ENCODE results near the gene SHD.
"Not testable (repeated sequence)": the region's sequence is repeated elsewhere in the genome, so short reads cannot be mapped to it uniquely, and the experiment has no call there.

The SHD gene

DNA sequence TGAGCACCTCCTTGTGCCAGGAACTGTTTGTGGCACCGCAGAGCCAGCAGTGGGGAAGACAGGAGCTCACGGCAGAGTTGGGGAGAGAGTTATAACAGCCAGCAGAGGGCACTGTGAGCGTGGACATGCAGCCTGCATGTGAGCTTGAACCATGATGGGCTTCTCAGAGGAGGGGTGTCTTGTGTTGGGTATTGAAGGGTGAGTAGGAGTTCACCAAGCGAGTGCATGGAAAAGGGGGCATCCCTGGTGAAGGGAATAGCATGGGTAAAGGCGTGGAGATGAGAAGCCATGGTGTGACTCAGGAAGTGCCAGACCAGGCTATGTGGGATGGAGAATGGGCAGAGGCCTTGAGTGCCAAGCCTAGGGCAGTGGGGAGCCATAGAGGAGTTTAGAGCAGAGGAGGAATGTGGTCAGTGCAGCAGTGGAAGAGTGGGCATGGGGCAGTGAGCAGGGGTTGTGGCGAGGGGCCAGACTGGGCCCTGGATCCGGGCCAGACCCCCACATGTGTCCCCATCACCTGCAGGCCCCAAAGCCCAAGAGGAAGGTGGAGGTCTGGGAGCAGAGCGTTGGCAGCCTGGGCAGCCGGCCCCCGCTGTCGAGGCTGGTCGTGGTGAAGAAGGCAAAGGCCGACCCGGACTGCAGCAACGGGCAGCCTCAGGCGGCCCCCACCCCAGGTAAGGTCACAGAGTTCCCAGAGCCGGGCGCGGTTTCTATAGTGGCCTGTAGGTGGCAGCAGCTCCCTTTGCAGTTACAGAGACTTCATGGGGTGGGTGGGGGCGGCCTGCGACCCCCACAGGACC lies 11.8 kb upstream of the SHD start:
- peak; percentile 47 to 65 for DNase-seq

DNA sequence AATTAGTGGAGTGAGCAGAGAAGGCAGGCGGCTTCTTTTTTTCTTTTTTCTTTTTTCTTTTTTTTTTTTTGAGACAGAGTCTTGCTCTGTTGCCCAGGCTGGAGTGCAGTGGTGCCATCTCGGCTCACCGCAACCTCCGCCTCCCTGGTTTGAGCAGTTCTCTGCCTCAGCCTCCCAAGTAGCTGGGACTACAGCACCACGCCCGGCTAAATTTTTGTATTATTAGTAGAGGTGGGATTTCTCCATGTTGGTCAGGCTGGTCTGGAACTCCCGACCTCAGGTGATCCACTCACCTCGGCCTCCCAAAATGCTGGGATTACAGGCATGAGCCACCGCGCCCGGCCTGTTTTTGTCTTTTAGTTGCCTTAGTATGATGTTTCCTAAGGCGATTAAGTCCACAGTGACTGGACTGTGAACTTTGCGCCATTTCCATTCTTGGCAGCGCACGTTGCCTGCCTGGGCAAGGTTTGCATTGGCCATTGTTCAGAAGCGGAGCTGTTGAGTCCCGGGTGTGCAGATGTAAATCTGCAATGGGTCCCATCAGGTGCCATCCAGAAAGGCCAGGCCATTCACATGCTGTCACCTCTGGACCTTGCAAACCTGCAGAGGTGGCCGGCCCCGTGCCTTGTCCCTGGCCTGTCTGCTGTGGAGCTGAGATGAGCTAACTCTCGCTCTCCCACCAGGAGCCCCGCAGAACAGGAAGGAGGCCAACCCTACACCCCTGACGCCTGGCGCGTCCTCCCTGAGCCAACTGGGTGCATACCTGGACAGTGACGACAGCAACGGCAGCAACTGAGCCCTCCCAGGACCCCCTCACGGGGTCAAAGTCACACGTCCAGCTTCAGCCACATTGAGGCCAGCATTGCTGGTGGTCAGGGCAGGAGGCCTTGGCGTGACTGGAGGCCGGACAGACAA lies 10.9 kb upstream of the SHD start:
- no peak for DNase-seq

DNA sequence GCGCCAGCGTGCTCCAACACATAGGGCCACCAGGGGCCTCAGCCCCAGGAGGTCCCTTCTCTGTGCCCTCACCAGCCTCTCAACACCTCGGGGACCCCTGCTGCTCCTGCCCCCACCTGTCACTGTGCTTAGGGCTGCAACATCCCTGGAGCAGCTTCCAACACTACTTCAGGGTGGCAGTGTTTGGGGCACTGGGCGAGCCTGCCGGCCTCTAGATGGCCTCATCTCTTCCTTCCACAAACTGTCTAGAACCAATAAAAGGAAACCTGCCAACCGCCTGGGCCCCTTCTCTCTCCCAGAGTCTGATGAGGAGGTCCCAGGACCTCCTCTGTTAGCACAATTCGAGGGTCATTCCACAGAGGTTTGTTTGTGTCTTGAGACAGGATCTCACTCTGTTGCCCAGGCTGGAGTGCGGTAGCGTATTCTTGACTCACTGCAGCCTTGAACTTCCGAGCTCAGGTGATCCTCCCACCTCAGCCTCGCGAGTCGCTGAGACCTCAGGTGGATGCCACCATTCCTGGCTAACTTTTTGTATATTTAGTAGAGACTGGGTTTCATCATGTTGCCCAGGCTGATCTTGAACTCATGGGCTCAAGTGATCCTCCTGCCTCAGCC lies 10.1 kb upstream of the SHD start:
- DNase-seq = no peak

DNA sequence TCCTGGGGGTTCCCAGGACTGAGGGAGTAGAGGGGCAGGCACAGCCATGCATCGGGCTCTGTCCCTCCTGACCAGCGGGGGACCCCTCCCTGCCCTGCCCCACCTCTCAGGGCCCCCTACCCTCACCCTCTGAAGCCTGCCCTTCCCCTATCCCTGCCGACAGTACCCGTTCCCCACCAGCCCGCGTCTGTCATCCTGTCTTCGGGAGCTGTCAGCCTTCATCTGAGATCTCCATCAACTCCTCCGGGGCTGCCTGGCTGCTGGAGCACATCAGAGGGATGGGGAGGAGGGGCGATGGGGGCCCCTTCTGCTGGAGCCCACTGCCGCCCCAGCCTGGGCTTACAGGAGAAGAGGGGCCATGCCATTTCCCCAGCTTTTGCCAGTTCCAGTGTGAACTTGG lies 6.2 kb upstream of the SHD start:
- no peak for DNase-seq

DNA sequence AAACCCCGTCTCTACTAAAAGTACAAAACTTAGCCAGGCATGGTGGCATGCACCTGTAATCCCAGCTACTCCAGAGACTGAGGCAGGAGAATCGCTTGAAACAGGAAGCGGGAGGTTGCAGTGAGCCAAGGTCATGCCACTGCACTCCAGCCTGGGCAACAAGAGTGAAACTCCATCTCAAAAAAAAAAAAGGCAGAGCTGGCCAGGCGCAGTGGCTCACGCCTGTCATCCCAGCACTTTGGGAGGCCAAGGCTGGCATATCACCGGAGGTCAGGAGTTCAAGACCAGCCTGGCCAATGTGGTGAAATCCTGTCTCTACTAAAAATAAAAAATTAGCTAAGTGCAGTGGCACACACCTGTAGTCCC lies 4.8 kb upstream of the SHD start:
- not testable (repeated sequence) for DNase-seq

DNA sequence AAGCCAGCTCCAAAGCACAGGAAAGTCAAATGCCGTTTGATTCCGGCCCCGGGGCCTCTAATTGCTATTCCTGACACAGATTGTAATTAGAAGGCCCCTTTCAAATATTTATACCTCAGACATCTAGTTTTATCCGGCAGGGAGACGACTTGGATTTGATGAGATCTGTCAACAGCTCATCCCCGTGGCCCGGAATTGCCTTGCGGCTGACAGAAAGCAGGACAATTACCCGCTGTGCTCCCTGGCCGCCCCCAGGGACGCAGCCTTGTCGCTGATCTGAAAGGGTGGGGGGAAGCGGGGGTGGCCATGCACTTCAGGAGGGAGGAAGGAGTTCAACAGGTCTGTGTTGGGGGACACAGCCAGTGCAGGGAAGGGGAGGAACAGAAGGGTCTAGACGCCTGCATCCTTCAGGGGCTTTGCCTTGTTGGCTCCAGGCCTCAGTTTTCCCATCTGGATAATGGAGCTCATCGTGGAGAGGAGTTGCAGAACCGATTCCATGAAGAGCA lies 1.8 kb upstream of the SHD start:
- no peak for DNase-seq

DNA sequence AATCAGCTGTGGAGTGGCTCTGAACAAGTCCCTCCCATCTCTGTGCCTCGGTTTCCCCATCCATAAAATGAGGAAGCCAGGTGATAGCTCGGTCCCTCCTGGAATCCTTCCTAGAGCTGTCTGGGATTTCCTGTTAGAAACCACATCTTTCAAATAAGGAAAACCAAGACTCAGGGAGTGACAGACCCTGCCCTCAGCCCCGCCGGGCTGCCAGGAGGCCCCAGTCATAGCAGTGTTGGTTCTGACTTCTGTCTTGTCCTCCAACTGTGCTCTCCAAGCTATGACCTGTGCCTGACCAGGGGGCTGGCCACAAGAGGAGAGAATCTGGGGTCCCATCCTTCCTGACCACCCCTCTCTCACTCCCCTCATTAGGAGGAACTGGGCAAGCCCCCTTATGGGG lies 1.1 kb upstream of the SHD start:
- DNase-seq = no peak

DNA sequence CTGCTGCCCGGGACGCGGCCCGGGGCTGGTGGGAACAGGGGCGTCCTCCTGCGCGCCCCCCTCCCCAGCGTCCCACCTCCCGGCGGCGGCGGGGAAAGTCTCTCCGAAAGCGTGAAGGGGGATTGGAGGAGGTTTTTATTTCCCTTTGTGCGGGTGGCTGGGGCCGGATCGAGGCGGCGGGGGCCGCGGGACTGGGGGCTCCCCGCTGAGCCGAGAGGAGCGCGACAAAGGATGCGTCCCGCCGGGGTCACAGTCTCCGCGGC lies 132 bp downstream of the SHD start:
- no peak for DNase-seq

DNA sequence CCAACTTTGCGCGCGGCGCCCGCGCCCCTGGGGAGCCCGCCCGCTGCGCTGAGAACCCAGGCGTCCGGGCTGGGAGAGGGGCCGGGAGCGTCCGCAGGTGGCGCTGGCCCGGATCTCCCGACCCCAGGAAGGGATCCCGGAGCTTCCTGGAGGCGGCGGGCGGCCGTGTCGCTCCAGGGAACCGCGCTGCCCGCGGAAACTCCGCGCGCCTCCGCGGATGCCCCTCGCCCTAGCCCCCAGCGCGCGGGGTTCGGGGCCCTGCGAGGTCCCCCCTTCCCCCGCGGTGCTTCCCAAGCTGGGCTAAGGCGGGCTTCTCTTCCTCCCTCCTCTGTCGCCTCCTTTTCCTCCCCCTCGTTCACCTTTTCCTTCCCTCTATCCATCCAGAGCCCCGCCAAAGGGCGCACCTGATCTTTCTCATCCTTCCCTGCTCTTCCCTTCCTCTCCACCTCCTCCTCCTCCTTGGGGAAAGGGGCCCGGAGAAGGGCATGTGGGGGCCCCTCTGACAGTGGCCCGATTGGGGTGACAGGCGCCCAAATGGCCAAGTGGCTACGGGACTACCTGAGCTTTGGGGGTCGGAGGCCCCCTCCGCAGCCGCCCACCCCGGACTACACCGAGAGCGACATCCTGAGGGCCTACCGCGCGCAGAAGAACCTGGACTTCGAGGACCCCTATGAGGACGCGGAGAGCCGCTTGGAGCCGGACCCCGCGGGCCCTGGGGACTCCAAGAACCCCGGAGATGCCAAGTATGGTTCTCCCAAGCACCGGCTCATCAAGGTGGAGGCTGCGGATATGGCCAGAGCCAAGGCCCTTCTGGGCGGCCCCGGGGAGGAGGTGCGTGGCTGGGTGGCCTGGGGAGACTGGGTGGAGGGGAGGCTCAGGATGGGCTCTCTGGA lies 710 bp downstream of the SHD start:
- no peak for DNase-seq

DNA sequence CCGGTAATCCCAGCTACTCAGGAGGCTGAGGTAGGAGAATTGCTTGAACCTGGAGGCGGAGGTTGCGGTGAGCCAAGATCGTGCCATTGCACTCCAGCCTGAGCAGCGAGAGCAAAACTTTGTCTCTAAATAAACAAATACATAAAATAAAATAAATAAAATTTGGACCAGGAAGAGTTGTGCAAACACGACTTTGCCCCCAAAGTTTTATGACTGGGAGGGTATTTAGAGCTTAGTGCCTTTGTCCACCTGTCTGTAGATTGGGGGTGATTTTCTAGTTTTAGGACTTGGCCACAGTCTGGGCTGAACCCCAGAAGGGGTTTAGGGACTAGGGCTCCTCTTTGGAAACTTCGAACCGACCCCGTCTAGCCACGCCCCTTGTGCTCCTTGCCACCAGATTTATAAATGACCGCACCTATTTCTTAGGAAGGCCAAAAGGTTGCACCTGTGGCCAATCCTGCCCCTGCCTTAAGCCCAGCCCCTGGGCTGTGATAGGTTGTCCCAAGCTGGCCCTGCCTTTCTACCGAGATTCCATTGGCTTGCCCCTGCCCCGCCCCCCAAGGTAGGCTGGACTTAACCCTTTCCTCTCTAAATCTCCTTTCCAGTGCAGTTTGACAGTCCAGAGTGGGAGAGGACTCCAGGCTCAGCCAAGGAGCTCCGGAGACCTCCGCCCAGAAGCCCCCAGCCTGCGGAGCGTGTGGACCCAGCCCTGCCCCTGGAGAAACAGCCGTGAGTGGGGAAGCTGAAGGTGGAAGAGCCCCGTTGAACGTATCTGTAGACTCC lies 5.3 kb downstream of the SHD start:
- no peak for DNase-seq

DNA sequence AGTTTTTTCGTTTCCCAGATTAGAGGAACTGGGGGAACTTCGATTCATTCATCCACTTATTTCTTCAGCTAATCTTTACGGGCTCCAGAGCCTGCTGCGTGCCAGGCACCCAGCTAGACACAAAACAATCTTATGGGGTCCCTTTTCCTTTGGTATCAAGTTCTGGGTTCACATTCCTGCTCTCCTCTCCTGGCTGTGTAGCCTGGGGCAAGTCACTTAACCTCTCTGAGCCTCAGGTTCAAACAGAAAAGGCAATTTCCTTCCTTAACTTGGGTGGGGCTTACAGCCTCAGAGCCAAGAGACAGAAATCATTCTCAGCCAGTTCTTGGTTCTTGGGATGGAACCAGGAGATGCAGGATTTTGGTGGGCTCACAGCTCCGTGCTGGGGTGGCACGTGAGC lies 5.9 kb downstream of the SHD start:
- DNase-seq = no peak

DNA sequence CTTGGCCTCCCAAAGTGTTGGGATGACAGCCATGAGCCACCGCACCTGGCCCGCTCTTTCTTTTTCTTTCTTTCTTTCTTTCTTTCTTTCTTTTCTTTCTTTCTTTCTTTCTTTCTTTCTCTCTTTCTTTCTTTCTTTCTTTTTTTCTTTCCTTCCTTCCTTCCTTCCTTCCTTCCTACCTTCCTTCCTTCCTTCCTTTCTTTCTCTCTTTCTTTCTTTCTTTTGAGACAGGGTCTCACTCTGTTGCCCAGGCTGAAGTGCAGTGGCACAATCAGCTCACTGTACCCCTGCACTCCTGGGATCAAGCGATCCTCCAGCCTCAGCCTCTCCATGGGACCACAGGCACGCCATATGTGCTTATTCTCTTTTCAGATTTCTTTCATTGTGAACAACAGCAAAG lies 7.1 kb downstream of the SHD start:
- not testable (repeated sequence) for DNase-seq

DNA sequence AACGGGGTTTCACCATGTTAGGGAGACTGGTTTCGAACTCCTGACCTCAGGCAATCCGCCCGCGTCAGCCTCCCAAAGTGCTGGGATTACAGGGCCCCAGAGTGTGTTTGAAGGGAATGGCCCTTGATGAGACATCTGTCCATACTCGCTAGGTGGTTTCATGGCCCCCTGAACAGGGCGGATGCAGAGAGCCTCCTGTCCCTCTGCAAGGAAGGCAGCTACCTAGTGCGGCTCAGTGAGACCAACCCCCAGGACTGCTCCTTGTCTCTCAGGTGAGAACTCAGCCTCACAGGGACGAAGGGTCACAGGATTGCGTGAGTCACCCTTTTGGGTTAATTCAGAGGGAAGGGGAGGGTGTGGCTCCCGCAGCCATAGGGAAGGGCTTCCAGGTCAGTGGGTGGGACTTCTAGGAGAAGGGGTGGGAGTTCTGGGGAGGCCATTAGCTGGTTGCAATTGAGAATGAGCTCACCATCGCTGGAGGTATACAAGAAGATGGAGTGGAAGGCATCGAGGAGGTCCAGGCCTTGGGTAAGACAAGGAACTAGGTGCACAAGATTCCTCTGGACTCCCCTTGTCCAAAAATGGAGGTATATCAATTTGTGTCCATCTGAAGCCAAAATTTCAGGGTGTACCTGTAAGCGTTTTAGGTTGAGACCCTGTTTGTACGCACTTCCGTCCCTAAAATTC lies 9.2 kb downstream of the SHD start:
- DNase-seq = no peak

DNA sequence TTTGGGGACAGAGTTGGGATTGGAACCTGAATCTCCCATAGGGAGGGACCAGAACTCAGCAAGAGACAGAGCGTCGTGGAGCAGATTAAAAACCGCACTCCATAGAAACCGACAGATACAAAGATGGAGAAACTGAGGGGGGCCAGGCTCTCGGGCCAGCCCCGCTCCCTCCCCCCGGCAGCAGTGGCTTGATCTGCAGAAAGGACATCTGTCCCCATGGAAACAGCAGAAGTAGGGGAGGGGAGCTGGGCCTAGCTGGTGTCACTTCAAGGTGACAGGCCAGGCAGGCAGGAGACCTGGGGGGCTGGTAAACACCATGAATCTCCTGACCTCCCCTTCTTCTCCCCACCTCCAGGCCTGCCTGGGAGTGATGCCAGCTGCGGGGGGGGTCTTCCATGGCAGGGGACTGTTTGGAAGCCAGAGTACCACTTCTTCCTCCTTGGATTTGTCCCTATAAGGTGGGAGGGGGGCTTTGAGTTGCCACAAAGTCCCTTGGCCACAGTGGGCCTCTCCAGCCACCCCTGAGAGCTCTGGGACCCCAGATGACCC lies 12.2 kb downstream of the SHD start:
- DNase-seq = no peak

DNA sequence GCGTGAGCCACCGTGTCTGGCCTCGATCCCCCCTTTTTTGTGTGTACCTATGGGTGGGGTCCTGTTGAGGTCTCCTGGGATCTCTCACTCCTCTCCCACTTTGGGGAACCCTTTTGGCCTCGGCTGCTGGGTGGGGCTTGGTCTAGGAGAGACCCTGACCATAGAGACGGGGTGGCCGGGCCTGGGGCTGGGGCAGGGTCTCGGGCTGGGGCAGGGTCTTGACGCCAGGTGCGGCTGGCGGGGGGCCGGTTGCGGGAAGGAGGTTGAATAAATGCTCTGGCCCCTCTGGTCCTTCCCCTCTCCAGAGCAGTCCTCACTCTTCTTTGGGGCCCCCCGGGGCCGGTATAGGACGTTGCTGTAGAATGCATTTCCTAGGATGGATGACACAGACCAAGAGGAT lies 13.4 kb downstream of the SHD start:
- DNase-seq = no peak

DNA sequence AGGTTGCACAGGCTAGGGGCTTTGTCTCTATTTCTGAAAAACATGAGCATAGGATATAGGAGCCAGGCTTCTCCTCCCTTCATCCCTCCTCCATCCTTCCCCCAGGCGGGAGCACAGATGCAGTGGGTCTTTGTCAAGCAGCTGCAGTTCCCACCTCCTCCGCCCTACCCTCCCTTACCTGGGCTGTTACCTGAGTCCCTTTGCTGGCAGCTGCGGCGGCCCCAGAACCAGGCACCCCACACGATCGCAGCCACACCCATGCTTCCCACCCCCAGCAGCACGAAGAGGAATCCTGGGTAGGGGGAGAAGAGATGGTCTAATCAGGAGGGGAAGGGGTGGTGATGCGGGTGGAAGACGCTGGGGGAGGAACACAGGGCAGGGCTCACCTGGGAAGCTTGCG lies 15.3 kb downstream of the SHD start:
- no peak for DNase-seq

DNA sequence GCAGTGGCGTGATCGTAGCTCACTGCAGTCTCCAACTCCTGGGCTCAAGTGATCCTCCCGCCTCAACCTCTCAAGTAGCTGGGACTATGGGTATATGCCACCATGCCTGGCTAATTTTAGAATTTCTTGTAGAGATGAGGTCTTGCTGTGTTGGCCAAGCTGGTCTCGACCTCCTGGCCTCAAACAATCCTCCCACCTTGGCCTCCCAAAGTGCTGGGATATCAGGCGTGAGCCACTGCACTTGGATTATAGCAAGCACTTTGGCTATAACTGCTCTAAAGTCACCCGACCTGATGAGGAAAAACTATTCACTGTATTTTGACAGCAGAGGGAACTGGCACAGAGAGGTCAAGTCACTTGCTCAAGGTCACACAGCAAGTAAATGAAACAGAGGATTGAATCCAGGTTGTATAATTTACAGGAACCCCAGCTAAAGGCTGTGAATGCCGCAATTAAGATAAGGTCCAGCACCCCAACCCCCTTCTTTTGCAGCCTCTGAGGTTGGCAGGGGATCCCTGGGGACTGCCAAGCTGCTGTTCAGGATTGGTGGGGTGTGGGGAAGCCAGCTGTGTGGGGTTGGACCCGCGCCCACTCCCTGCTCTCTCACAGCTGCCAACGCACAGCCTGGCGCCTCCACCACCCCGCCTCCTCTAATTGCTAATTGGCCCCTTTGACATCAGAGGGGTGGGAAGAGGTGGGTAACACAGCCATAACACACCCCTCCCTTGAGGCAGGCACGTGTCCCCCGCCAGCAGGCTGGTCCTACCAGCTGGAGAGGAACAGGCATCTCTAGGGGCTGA lies 17.1 kb downstream of the SHD start:
- DNase-seq = no peak

DNA sequence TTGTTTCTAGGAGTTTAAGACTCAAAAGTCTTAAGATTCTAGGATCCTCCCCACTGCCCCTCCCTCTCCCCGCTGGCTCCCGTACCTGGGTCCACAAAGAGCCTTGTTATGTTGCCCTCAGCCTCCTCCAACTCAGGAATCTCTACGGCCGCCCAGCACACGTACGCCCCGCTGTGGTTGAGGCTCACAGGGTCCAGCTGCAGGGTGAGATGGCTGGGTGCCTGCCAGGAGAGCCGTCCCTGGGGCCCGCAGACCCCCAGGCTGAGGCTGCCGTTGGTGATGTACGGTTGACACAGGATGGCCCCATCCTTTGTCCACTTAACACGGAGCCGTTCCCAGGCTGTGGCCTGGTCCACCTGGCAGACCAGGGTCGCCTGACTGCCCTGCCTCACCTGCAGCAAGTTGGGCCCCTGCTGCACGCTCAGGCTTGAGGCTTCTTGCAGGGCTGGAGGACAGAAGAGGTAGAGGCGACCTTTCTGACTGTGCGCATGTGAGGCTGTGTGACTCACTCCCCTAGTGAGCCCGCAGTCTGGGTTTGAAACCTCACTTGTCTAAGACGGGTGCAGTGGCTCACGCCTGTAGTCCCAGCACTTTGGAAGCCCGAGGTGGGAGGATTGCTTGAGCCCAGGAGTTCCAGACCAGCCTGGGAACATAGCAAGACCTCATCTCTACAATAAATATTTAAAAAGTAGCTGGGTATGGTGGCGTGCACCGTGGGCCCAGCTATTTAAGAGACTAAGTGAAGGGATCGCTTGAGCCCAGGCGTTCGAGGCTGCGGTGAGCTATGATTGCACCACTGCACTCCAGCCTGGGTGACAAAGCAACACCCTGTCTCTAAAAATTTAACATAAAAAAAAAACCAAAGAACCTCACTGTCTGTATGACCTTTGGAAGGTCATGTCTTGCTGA lies 19.1 kb downstream of the SHD start:
- DNase-seq = no peak

Measured in inflammatory macrophage treated with lipopolysaccharide for 1 hour (primary cell).